Body of pancreas (tissue), 4 donors: Measurements from ENCODE around the gene TOM1L2. TPM values are rescaled to one million over a fixed set of nuclear protein-coding genes. Genes with fewer than 3 reads are reported as not detected.

Source experiments
- ATAC-seq: fragments of 150-250 bp; one replicate; pipeline ENCODE4 v1.9.1; 2016
- DNase-seq, 4 donors: peaks; one replicate each; pipeline ENCODE4 v3.0.0-alpha.2; 2019
- H3K27ac ChIP-seq, 4 donors: fragments of 200-600 bp; sonication (generic); 1 replicate in 3 of 4; 2 replicates in 1 of 4; pipeline versions ENCODE4 v1.5.1 to v1.6.1; 2016 to 2019; ENCODE audit warnings: mild to moderate bottlenecking in 1 of 4, mixed read lengths in 1 of 4, moderate library complexity in 1 of 4
- H3K27me3 ChIP-seq, 2 donors: fragments of 200-600 bp; sonication (generic); one replicate each; pipeline ENCODE4 v1.6.0; 2016; ENCODE audit warnings: mild to moderate bottlenecking in 1 of 2
- H3K36me3 ChIP-seq, 2 donors: fragments of 200-600 bp; sonication (generic); replicated peaks in 1 of 2; 2 replicates each; pipeline ENCODE4 v1.5.1; 2016; ENCODE audit warnings: low read depth in 2 of 2; ENCODE audit not compliant: insufficient read depth in 1 of 2
- H3K4me1 ChIP-seq: fragments of 200-600 bp; sonication (generic); one replicate; pipeline ENCODE4 v1.6.0; 2016
- H3K4me3 ChIP-seq, 2 donors: fragments of 200-600 bp; sonication (generic); 1 replicate in 1 of 2; 2 replicates in 1 of 2; pipeline ENCODE4 v1.5.1; 2016 to 2019
- H3K9me3 ChIP-seq, 3 donors: fragments of 200-600 bp; sonication (generic); 1 replicate in 2 of 3; 2 replicates in 1 of 3; pipeline ENCODE4 v1.5.1; 2016
- CTCF ChIP-seq, 7 experiments: fragments of 450-650 bp in 4 of 7; fragments of 200-600 bp in 3 of 7; sonication (generic) in 3 of 7; IDR thresholded peaks; one replicate each; pipeline ENCODE4 v1.5.1; 2016 to 2019; ENCODE audit warnings: antibody characterized with exemption in 7 of 7
- POLR2A ChIP-seq, 3 donors: fragments of 450-650 bp; IDR thresholded peaks; one replicate each; pipeline ENCODE4 v1.6.1; 2016; ENCODE audit warnings: antibody characterized with exemption in 3 of 3, mild to moderate bottlenecking in 2 of 3
- WGBS, 2 donors: methylation state at CpG; one replicate each; pipeline ENCODE4 v1.1.5; 2017; 5-methylcytosine and 5-hydroxymethylcytosine counted together
- intact Hi-C: fragments of 100-400 bp; cut with DNase I; formaldehyde crosslinking; loops from one replicate; pipeline ENCODE4 v1.15.1; 2023
- total RNA-seq, 2 donors: library from RNA; depleted of rRNA; stranded (reverse); fragments of >200 nt; gene quantifications; one replicate each; pipeline ENCODE4 v1.1.0, GENCODE V29; 2016

TOM1L2 gene
- total RNA-seq, 2 donors from 2014 or later, result 35.9 to 55.8 TPM

- no peaks in the 10 kb centered on the region for H3K36me3 ChIP-seq
- H3K27me3 ChIP-seq, result no peaks in the 10 kb centered on the region
- DNase-seq (no peak), ATAC-seq (no peak)
- no peak overlapping the region for H3K27ac ChIP-seq
- H3K4me3 ChIP-seq, result no peak overlapping the region
- intact Hi-C loops, result no loop called here
- H3K9me3 ChIP-seq, result no peaks in the 10 kb centered on the region
- TF ChIP-seq CTCF (IDR thresholded peaks at IDR 0.05), result no peak
- no peak for TF ChIP-seq POLR2A (IDR thresholded peaks at IDR 0.05)
- peaks cover 19% of the 10 kb centered on the region for H3K4me1 ChIP-seq
- WGBS, 2 donors, result 91 to 98% methylated on average over 8 to 15 of the region's 15 CpGs
Observed at GRCh38 chr17:18018411-18018921, 46.3 kb upstream of the TOM1L2 start.

GRCh38 chr17:18017958-18018357, 45.8 kb upstream of the TOM1L2 start:
- H3K27me3 ChIP-seq, result no peaks in the 10 kb centered on the region
- H3K4me1 ChIP-seq, result peaks cover 19% of the 10 kb centered on the region
- ATAC-seq (no peak), DNase-seq (no peak)
- no peak overlapping the region for H3K4me3 ChIP-seq
- intact Hi-C loops, result no loop called here
- H3K27ac ChIP-seq, result peak overlapping the region in 2 of 4 donors; percentile 10 to 14
- TF ChIP-seq CTCF (IDR thresholded peaks at IDR 0.05), result no peak
- TF ChIP-seq POLR2A (IDR thresholded peaks at IDR 0.05), result no peak
- no peaks in the 10 kb centered on the region for H3K36me3 ChIP-seq
- H3K9me3 ChIP-seq, result no peaks in the 10 kb centered on the region
- WGBS, 2 donors, result 30 to 58% methylated on average over 3 of the region's 3 CpGs

GRCh38 chr17:18016426-18016825, 44.2 kb upstream of the TOM1L2 start:
- WGBS, 2 donors, result 92 to 94% methylated on average over 12 of the region's 12 CpGs
- H3K36me3 ChIP-seq, result no peaks in the 10 kb centered on the region
- no peak for DNase-seq
- H3K27me3 ChIP-seq, result no peaks in the 10 kb centered on the region
- no peak overlapping the region for H3K27ac ChIP-seq
- no peak for ATAC-seq
- intact Hi-C loops, result no loop called here
- H3K4me3 ChIP-seq, result no peak overlapping the region
- H3K4me1 ChIP-seq, result peaks cover 19% of the 10 kb centered on the region
- no peaks in the 10 kb centered on the region for H3K9me3 ChIP-seq
- no peak for TF ChIP-seq POLR2A (IDR thresholded peaks at IDR 0.05)
- no peak for TF ChIP-seq CTCF (IDR thresholded peaks at IDR 0.05)

GRCh38 chr17:18015593-18015992, 43.4 kb upstream of the TOM1L2 start:
- DNase-seq (no peak), ATAC-seq (no peak)
- TF ChIP-seq POLR2A (IDR thresholded peaks at IDR 0.05) (no peak), CTCF (IDR thresholded peaks at IDR 0.05) (no peak)
- Histone ChIP-seq H3K36me3 (no peaks in the 10 kb centered on the region), H3K27ac (no peak overlapping the region), H3K4me3 (no peak overlapping the region), H3K27me3 (no peaks in the 10 kb centered on the region), H3K4me1 (peaks cover 19% of the 10 kb centered on the region), H3K9me3 (no peaks in the 10 kb centered on the region)
- WGBS, 2 donors, result 88 to 100% methylated on average over 1 to 5 of the region's 5 CpGs
- intact Hi-C loops, result no loop called here

- Histone ChIP-seq H3K9me3 (no peaks in the 10 kb centered on the region), H3K36me3 (no peaks in the 10 kb centered on the region), H3K27ac (no peak overlapping the region), H3K4me1 (peaks cover 15% of the 10 kb centered on the region), H3K27me3 (no peaks in the 10 kb centered on the region), H3K4me3 (no peak overlapping the region)
- no peak for TF ChIP-seq CTCF (IDR thresholded peaks at IDR 0.05)
- TF ChIP-seq POLR2A (IDR thresholded peaks at IDR 0.05), result no peak
- 91 to 97% methylated on average over 6 of the region's 6 CpGs for WGBS, 2 donors
- DNase-seq (no peak), ATAC-seq (no peak)
- intact Hi-C loops, result no loop called here
Observed at GRCh38 chr17:18014006-18014405, 41.8 kb upstream of the TOM1L2 start.
